Stimulated activated CD8-positive, alpha-beta memory T cell treated with anti-CD3 and anti-CD28 coated beads, Interleukin-2, amount 100 ng/mL, for 1 hour (primary cell): ENCODE data around the gene KPTN.
"Not testable (repeated sequence)": the region's sequence is repeated elsewhere in the genome, so short reads cannot be mapped to it uniquely, and the experiment has no call there.

Source experiments
- DNase-seq, 2 donors: peaks; one replicate each; pipeline ENCODE4 v3.0.0-alpha.2; 2020; ENCODE audit warnings: low read depth in 2 of 2

Gene KPTN

DNA sequence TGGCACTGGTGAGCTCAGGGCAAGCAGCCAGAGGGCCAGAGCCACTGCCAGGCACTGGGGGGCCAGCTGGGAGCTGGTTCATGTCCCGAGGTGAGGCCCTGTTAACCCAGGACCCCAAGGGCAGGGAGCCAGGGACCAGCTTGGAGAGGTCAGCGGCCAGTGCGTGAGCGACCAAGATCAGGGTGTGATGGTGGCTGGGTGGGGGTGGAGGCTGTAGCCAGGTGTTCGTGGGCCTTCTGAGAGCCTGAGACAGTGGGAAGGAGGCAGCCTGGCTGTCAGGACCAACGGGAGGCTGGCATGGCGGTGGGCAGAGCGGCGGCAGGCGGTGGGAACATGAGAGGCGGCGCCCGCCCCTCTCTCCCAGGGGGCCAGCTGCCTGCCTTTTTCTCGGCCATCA is 8.1 kb upstream of the KPTN start:
- no peak for DNase-seq

DNA sequence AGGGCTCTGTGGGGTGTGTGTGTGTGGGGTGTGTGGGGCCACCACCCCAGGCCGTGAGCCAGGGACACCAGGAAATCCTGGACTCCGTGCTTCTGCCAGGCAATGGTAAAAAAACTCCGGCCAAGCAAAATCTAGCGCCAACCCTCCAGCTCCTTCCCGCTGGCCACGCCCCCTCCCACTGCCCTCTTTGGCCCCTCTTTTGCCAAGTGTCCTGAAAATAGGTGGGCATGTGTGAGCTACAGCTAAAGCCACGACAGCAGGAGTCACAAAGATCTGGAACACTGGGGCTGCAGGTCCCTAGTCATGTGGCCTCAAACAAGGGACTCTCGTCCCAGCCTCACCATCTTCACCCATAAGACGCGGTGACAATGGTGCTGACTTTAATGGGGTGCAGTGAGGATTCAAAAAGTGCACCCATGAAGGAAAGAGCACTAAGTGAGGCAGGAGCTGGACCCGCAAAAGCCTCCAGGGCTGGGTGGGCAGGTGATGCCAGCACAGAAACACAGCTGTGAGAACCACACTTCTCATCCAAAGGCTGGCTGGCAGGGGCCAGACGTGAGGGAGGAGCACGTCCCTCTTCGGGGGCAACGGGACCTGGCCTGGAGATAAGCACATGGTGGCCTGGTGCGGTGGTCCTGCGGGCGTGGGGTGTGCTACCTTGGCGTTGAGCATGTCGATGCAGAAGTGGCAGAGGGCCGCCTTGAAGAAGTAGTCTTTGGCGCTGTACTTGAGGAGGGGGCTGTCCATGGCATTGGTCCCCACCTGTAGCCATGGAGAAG is 7.5 kb upstream of the KPTN start:
- DNase-seq = no peak

DNA sequence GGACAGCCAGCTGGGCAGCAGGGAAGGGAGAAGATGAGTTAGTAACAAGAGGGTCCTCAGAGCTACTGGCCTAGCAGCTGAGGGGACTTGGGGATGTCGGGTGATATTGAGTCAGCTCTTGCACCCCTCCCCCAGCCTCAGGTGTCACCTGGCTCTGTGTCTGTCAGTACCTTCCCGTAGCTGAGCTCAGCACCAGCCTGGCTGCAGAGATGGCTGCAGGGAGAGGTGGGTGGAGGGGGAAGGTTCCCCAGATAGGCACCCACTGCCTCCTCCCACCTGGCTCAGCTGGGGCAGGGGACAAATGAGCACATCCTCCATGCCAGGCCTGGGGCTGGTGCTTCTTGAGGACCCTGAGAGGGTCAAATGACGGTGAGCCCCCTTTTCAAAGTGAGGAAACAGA is 6.8 kb upstream of the KPTN start:
- no peak for DNase-seq

GRCh38 chr19:47490031-47490430 is 6.0 kb upstream of the KPTN start:
- DNase-seq = no peak

GRCh38 chr19:47489072-47489914 is 5.3 kb upstream of the KPTN start:
- DNase-seq = no peak

DNA sequence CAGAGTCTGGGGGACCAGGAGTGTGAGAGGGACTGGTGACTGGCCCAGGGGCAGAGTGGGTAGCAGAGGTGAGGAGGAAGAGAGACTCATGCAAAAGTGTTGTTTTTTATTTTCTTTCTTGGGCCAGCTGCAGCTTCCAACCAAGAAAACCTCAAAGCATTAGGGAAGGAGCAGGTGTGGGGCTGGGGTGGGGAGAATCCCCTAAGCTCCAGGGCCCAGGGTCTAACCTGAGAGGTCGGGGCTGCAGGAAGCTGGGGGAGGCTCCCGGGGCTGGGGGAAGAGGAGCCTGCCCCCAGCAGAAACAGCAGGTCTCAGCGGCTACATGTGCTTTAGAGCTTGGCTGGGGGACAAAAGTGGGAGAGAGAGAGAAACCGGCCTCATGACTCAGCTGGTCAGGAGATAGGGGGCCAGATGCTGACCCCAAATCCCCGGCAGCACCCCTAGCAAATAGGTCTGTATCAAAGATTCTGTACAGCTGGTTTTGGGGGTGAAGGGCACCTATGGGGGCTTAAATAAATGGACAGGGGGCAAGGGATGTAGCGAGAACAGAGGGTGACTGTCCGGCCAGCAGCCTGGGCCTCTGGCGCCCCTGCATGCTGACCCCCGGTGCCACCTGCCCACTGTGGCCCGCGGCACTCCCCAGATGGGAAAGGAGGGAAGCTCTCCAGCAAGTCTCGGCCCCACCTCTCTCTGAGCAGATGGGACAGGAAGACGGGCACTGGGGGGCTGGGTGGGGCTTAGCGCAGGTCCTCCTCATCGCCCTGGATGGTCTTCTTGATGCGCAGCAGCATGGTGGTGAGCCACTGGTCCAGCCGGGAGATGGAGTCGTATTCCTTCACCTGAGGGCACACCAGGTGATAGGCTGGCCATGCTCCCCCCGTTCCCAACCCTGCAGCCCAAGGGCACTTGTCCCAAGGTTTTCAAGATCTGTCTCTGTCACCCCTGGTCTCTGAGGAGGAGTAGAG is 3.8 kb upstream of the KPTN start:
- no peak for DNase-seq

DNA sequence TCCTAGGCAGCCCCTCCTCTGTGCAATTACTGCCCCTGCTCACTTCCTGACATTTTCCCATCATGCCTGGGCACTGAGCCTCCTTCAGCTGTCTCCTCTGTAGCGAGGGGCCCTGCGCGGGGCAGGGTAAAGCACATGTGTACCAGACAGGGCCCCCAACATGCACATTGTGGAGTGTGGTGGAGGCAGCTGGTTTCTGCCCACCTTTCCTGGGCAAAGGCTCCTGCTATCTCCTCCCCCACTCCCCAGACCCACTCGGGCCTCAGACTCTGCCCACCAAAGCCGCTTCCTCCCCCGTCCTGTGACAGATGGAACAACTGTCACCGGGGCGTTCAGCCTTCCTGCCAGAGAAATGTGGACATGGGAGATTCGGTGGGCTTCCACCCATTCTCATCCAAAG is 2.9 kb upstream of the KPTN start:
- DNase-seq = no peak

- not testable (repeated sequence) for DNase-seq
Observed at GRCh38 chr19:47486220-47486619, 2.2 kb upstream of the KPTN start.

DNA sequence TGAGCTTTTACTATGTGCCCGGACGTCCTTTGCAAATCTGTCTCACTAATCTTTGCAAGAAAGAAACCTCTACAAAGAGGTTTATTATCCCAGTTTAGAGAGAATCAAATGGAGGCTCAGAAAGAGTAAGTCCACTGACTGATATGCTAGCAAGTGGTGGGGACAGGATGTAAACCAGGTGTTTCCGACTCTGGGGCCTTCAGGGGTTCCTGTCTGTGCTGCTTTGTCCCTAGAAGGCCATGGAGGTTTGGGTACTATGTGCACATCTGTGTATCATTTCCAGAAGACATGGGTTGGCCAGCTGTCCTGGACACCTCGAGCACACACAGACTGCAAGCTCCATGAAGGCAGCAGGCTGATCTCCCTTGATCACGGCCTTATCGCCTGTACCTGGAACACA is 1.2 kb upstream of the KPTN start:
- DNase-seq = no peak

GRCh38 chr19:47483200-47483599 is 819 bp downstream of the KPTN start:
- no peak for DNase-seq

DNA sequence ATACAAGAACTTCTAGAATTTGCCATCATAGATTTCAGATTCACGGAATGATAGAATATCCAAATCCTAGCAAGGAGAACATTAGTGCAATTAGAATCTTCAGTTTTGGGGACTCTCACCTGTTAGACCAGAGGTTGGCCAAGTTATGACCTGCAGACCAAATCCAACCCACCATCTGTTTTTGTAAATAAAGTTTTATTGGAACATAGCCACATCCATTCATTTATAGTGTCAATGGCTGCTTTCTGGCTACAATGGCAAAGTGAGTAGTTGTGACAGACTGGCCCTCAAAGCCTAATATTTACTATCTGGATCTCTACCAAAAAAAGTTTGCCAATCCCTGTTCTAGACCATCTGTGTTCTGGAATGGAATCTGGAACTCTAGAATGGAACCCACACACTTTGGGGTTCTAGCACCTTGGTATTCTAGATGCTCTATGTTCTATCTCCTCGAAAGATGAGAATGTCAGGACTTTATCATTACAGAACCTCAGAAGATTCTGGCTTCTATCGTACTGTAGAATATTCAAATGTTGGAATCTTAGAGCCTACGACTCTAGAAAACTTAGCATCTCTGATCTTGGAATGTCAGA is 2.5 kb downstream of the KPTN start:
- DNase-seq = no peak

DNA sequence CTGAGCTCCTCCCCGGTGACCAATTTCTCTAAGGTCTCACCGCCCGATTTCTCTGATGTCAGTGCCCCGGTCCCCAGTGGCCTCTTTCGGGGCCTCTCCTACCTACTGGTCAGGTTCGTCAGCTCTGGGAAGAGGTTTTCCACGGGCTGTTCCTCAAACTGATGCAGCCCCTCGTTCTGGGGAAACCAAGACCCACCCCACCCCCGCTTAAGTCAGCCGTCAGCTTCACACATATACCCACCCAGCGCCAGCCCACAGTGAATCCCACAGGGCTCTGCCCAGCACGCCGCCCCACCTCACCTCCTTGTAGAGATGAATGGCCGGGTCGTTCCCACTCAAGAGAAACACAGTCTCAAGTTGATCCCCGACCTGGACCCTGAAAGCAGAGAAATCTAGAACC is 3.4 kb downstream of the KPTN start:
- no peak for DNase-seq

DNA sequence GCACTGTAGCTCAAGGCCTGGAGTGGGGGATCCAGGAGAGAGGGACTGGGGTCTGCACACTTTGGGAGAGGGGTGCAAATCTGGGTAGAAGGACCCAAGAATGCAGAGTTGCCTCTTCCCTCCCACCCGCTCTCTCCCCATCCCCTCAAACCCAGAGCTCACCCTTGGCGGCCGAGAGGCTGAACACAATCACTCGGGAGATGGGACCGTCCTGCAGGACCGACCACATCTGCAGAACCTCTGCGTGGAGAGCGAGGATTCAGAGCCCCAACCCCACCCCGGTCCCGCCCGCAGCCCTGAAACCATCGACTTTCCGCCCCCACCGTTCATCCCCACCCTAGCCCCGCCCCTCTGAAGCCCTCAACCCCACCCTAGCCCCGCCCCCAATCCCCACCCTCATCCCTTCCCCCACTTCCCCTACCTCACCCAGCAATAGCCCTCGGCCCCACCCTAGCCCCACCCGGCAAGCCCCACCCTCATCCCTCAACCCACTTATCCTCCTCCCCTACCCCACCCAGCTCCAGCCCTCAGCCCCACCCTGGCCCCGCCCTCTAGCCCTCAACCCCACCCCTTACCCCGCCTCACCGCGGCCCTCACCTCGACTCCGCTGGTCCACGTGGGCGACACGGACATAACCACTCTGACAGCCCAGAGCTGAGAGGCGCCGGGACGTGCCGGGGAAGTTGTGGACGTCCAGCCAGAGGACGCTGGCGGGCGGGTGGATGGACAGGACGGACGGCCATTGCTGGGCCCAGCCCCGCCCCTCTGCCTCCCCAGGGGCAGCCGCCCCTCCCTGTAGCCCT is 4.1 kb downstream of the KPTN start:
- DNase-seq = no peak

DNA sequence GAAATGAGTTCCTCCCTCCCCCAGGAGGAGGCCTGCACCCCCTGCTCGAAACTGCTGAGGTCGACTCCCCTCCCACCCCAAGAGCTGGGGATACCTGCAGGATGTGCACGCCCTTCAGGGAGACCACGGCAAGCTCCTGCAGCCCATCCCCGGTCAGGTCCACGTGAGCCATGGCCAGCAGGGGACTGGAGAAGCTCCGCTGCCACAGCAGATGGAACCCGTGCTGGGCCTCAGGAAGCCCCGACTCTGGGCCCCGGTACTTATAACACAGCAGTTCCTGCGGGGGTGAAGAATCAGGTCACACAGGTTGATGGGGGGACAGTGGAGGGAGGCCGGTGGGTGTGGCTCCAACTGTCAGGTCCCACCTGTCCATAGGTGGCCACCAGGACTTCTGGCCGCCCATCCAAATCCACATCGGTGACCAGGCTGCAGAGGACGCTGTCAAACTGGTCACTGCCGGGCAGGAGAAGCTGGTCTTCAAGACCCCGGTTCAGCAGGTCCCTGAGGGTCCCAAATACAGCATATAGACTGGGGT is 7.5 kb downstream of the KPTN start:
- DNase-seq = no peak

DNA sequence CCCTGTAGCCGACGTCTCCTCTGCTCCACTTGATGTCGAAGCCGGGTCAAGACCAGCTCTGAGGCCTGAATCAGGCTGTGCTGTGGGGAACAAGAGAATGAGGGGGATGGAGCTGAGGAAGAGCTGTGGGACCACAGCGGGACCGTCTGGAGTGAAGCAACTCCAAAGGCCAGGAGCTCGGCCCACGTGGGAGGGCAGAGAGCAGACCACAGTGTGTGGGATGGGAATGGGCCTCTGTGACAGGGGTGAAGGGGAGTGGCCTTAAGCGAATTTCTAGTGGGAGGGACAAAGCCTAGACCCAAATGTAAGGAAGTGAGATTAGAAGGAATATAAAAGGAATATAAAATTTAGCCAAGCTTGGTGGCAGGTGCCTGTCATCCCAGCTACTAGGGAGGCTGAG is 8.6 kb downstream of the KPTN start:
- DNase-seq = no peak

DNA sequence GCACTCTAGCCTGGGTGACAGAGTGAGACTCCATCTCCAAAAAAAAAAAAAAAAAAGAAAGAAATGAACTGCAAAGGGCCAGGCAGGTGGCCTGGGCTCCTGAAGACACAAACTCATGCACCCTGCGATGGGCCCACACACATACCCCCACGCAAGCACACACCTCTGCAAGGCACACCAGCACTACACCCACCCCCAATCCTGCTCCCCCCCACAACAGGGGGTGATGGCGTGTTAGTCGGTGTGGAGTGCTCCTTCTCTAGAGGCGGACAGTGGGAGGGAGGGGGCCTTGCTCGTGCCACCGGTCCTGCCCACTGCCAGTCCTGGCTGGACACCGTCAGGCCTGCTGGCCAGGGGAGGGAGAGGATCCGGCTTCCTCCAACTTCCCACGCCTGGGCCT is 10.7 kb downstream of the KPTN start:
- no peak for DNase-seq

DNA sequence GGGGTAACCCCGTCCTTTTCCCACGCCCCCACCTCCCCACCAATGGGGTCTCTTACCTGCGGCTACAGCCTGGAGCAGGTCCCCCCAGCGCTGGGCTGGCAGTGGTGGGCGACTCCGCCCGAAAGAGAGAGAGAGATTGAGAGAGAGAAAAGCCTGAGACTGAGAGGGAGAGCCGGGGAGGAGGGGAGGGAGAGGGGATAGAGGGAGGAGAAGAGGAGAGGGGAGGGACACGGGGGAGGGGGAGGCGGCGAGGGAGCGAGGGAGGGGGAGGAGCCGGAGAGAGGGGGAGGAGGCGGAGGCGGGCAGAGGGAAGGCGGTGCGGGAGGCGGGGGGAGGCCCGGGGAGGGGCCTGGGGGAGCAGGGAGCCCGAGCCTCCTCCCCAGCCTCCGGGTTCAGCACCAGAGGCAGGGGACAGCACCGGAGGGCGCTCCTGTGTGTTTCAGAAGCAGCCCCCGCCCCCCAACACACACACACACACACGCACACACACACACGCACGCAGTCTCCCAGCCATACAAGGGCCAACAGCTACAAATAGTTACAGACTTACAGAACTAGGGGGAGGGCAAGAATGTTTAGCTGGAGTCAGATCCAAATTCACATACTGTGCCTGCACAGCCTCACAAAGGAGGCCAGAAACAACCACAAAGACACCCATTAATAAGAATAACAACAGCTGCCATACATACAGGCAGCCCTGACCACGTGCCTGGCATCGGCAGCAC is 12.1 kb downstream of the KPTN start, which contains the start of gene SLC8A2:
Gene SLC8A2 (minus strand): TSS at position 161 of the 725 bp plus-strand sequence. CDS start 5,490 bp downstream, outside the sequence.
- DNase-seq = peak in 1 of 2 donors; percentile 21

GRCh38 chr19:47471381-47471732 is 12.7 kb downstream of the KPTN start:
- no peak for DNase-seq

DNA sequence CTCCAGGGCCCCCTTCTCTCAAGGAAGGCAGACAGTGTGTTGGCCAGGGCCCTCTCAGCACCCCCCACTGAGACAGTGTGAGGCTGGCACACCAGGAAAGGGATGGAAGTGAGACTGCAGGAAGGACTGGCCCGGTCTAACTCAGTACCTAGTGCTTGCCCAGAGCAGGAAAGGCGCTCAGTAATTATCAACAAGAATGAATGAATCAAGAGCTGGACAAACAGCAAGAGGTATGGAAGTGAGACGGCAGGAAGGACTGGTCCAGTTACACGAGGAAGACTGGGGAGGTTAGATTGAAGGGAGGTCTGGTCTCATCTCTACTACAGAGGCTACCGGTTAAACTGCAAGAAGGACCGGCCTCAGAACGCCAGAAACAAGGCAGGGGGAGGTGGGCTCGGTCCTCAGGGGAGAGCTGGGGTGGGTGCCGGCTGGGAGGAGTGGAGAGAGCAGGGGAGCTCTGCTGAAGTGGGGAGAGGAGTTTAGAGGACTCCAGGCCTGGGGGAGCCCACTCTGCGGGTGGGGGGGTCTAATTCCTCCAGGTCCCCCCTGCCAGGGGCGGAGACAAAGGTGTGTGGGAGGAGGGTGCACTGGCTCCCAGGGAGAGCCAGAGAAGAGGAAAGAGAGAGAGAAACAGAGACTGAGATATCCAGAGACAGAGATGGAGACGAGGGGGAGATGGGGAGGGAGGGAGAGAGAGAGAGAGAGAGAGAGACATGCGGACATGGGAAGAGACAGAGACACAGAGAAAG is 13.4 kb downstream of the KPTN start:
- no peak for DNase-seq
